NT2/D1 (cell line): ENCODE data around the gene HES7.

Source experiments
- SUZ12 ChIP-seq: IDR thresholded peaks from 2 replicates; pipeline ENCODE4 v1.6.1; 2011; ENCODE audit not compliant: insufficient read length, insufficient read depth; ENCODE audit errors: extremely low read depth
- YY1 ChIP-seq: IDR thresholded peaks from 2 replicates; pipeline ENCODE4 v1.6.1; 2011; ENCODE audit not compliant: insufficient read length, insufficient read depth
- ZNF274 ChIP-seq: IDR thresholded peaks from 2 replicates; pipeline ENCODE4 v1.6.1; 2011; ENCODE audit warnings: mild to moderate bottlenecking, low read depth, low read length

DNA sequence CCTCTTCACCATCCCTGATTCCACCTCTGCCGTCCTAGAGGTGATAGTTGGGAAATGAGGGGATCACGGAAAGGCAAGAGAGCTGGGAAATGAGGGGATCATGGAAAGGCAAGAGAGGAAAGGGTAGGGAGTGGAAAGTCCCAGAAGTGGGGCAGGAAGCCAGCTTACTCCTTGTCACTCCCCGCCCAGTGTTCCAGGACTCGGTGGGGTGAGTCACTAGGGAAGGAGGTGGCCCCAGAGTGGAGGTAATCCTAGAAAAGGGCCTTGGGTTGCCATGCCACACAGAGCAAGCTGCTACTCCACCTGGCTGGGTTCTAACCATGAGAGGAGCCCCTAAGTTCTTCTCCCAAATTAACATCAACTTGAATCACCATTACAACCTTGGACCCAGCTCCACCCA, 20.4 kb downstream of the HES7 start:
- TF ChIP-seq YY1 = no peak
- TF ChIP-seq ZNF274 = no peak
- no peak for TF ChIP-seq SUZ12
